ENCODE results near the gene CCT6A.

DNA sequence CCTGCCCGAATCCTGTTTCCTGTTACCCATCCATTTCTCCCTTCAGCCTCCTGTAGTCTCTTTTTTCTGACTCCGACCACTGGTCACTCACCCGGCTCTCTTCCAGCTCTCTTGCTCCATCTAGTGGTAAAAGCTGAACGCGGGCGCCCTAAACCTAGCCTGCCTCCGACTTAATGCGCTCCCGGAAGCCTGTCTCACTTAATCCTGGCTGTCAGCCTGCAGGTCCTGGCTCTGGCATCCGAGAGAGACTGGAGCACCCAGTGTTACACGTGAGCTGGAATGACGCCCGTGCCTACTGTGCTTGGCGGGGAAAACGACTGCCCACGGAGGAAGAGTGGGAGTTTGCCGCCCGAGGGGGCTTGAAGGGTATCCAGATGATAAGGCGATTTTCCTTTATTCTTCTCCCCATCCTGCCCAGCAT lies 22.8 kb downstream of the CCT6A start:
- TF ChIP-seq SPI1 (IDR thresholded peaks at IDR 0.05; ENCODE audit: low read depth, low read length) (no peak), POLR2A (IDR thresholded peaks at IDR 0.05; ENCODE audit: low read depth, low read length) (no peak), TAF1 (IDR thresholded peaks at IDR 0.05; ENCODE audit: low read depth, low read length) (no peak), POLR2AphosphoS5 (IDR thresholded peaks at IDR 0.05; ENCODE audit: low read depth, low read length) (no peak)

Data from GM12891 (cell line).